G401 (cell line): ENCODE data around the gene TPSD1. TPM values are rescaled to one million over a fixed set of nuclear protein-coding genes. Genes with fewer than 3 reads are reported as not detected.

ENCODE experiments used
- DNase-seq: peaks from one replicate; pipeline ENCODE4 v3.0.0-alpha.2; 2015; ENCODE audit warnings: low spot score
- in situ Hi-C: cut with HindIII; loops from 2 replicates; pipeline ENCODE4 v1.10.0; 2016; ENCODE audit warnings: low sequenced_read_pairs, mixed read lengths
- total RNA-seq: library from RNA; depleted of rRNA; stranded (reverse); fragments of >200 nt; shearing (Covaris generic); gene quantifications from 2 replicates; pipeline ENCODE4 v1.2.3, GENCODE V29; 2014

The TPSD1 gene
- total RNA-seq, 1 experiment from 2014 or later, result not detected

DNA sequence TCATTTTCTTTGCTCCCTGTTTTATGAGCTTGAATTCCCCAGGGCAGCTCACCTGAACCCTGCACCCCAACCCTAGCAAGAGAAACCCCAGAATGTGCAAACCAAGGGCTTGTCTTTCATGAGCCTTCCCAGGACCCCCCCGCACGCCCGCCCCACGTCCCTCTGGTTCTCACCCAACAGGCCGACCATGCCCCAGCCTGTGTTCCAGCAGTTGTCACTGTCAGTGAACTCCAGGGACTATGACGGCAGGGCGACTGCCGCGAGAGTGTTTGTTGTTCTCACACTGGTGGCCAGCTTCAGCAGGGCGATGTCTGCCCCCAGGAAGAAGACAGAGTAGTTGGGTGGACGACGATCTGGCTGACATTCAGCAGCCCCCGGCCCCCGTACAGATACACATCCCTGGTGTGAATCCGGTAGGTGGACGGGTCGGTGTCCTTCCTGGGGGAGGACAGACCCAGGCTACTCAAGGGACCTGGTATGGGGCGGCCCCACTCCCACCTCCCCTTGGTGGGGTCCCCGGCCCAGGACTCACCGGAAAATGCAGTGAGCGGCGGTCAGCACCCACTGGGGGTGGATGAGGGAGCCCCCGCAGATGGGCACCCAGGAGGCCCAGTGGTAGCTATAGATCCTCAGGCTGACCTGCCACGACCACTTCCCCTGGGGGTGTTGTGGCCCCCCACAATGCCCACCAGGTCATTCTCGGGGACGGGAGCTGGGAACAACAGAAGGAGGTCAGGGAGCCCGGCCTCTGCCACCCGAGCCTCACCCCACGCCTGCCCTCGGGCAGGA is 20.1 kb downstream of the TPSD1 start:
- no peak for DNase-seq
- in situ Hi-C loops, result no loop called here

DNA sequence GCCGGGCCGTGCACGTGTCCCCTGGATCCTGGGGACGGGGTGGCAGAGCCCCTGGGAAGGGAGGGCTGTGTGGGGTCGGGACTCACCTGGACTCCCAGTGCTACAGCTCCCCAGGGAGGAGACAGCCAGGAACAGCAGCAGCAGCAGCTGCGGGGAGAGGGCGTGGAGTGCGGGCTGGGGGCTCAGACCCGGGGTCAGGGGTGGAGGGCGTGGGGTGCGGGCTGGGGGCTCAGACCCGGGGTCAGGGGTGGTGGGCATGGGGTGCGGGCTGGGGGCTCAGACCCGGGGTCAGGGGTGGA is 20.7 kb downstream of the TPSD1 start:
- in situ Hi-C loops, result no loop called here
- DNase-seq, result no peak

DNA sequence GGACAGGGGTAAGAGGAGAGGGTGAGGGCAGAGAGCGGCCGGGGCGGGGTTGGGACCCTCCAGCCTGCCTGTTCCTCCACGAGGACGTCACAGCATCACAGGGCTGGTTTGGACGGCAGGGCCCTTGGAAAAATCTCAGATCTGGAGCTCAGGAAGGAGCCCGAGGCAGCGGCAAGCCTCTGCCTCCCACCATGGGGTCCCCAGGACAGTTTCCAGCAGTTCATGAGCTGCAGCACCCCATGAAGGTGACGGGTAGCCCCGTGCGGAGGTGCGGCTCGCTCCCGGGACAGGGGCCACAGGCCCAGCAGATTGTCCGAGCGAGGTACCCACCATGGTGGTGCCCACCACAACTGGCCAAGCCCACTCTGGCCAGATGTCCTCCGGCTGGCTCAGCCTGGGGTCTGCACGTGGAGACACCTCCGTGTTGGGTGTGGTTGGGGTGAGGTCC is 21.3 kb downstream of the TPSD1 start:
- DNase-seq, result no peak
- in situ Hi-C loops, result no loop called here

DNA sequence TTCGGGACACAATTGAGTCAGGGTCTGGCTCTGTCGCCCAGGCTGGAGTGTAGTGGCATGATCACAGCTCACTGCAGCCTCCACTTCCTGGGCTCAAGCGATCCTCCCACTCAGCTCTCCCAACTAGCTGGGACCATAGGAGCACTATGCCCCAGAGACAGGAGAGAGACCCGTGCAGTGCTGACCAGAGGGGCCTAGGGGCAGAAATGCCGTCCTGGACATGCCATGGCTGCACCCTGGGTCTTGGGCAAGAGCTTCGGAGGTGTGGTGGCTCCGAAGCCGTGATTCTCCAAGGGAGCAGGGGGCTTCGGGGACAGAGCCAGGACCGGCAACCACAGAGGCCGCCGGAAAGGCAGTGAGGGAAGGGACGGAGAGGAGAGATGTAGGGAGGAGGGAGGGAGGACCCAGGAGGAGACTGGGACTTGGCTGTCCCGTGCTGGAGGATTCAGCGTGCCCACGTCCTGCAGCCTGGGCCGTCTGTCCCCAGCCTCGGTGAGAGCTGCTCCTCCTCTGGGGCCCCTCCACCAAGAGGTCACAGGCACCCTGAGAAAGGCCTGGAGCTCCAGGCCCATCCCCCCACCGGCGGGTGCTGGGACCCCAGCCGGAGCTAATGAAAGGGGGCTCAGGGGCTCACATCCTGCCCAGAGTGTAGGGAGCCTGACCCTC is 21.9 kb downstream of the TPSD1 start:
- DNase-seq, result no peak
- in situ Hi-C loops, result no loop called here

GRCh38 chr16:1278477-1278876 is 22.6 kb downstream of the TPSD1 start:
- in situ Hi-C loops, result no loop called here
- DNase-seq, result no peak

DNA sequence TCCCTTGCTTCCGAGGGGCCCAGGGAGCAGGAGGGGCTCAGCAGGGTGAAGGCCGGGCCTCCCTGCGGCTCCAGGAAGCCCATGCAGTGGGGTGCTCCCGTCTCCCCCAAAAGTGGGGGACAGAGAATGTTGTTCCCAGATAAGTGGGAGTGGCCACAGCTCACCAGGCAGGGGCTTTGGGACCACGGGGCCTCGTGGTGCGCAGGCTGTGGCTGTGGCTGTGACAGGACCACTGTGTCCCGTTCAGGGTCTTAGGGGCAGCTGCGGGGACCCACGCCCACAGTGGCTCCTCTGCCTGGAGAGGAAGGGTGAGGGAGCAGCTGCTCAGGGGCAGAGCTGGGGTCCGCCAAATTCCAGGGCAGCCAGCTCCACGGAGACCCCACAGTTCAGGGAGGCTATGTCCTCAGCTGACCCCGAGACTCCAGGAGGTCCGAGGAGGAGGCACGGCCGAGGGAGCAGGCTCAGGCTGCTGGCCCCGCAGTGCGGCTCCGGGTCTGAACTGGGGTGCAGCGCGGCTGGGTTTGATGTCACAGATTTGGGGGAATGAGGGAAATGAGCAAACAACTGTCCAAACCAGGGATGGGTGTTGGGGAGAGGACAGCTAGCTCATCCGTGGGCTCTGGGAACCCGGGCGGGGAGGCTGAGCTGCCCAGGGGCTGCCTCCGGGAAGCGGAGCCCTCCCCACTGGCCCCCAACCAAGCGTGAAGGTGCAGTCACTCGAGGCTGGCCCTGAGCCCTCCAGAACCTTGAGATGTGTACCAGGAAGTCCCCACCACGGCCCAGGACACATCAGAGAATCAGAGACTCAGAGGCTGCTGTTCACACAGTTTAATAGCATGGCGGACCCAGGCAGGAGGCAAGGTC is 23.4 kb downstream of the TPSD1 start:
- DNase-seq, result no peak
- in situ Hi-C loops, result no loop called here

DNA sequence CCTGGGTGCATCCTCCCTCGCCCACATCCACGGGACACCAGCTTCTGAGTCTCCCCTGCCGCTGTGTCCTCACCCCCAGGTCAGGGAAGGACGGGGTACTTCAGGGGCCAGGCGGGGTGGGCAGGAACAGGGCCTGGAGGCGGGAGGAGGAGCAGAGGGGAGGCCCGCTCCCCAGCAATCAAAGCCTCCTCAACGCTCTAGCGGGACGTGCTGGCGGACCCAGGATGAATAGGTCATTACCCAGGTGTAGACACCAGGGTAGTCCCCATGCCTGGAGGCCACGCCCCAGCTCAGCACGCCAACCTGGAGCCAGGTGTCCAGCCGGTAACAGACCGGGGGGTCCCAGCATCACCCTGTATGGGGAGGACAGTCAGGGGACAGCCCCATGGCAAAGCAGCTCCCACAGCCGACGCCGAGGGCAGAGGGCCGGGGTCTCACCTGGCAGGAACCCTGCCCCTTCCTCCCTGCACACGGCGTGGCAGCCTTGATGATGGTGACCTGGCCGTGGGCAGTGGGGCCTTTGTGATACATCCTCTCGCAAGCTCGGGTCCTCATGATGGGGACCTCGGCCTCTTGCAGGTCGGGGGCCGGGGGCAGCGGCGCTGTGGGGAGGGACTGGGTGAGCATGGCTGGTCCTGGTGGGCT is 24.2 kb downstream of the TPSD1 start:
- no peak for DNase-seq
- in situ Hi-C loops, result no loop called here

GRCh38 chr16:1280783-1281182 is 24.9 kb downstream of the TPSD1 start:
- DNase-seq, result no peak
- in situ Hi-C loops, result no loop called here

DNA sequence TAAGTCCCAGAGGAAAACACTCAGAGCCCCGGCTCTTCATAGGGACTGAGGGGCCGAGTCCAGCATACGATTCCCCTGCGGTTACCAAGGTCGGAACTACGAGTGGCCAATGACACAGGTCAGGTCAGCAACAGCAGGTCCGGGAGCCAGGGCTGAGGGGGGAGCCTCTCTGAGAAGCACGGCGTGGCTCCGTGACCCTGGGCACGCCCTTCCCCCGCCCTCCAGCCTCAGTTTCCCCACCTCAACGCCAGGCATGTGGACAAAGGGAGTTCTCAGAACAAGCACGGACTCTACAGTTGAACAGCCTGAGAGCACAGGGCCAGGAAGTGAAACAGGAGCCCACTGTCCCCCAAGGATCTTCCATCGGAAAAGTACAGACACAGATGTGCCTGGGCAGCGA is 25.6 kb downstream of the TPSD1 start:
- in situ Hi-C loops, result no loop called here
- no peak for DNase-seq

- in situ Hi-C loops, result no loop called here
- no peak for DNase-seq
These were observed 26.6 kb downstream of the TPSD1 start for GRCh38 chr16:1282324-1282973.

- in situ Hi-C loops, result no loop called here
- DNase-seq, result no peak
These were observed 27.4 kb downstream of the TPSD1 start for GRCh38 chr16:1283296-1283695.

- in situ Hi-C loops, result no loop called here
- no peak for DNase-seq
These were observed 28.2 kb downstream of the TPSD1 start for GRCh38 chr16:1283996-1284616.

- in situ Hi-C loops, result no loop called here
- no peak for DNase-seq
These were observed 30.0 kb downstream of the TPSD1 start for GRCh38 chr16:1285669-1286512.

- in situ Hi-C loops, result no loop called here
- DNase-seq, result no peak
These were observed 30.7 kb downstream of the TPSD1 start for GRCh38 chr16:1286513-1287094.

DNA sequence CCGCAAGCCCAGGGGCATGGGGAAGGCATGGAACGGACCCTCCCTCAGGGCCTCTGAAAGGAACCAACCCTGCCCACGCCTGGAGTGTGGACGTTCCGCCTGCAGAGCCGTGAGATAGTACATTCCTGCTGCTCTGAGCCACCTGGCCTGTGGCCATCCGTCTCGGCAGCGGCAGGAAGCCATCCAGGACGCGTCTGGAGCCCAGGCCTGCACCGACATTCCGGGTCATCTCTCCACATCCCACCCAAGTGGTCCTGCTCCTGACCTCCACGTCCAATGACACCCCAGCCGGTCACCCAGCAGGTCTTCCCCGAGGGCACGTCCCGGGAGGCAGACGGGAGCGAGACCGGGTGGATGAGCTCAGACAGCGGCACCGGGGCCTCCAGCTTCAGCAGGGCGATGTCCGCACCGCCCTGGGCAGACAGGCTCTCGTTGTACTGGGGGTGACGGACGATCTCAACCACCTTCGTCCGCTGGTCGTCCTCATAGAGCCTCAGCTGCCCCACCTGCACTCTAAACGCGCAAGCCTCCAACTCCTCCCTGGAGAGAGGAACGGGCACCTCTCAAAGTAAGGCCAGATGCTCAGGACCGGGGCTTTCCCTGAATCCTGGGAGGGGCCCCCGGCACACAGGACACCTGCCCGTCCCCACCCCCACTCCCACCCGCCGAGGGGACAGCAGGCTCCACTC is 32.3 kb downstream of the TPSD1 start:
- no peak for DNase-seq
- in situ Hi-C loops, result no loop called here

DNA sequence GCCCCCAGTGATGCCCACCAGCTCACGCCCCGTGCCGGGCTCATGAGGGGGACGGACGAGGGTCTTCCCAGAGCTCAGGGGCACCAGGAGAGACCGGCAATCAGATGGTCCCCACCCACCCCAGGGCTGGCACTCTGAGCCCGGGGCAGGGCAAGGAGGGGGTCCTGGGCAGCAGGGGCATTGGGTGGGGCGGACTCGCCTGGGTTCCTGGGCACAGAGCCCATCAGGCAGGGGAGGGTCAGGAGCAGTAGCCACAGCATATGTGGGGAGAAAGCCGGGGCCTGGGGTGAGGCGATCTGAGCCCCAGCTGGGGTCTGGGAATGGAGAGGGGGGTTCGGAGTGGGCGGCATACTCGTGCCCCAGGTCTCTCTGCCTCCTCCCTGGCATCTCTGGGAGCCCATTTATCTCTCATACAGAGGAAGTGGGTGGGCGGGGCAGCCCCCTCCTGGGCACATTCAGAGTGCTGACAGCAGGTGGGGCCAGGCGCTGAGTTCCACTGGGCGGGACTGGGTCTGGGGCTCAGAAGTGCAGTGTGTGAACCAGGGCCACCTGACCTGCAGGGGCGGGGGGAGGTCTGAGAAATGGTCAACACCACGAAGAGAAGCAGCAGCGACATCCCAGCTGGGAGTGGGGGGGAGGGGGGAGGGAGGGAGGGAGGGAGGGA is 33.1 kb downstream of the TPSD1 start:
- in situ Hi-C loops, result no loop called here
- DNase-seq, result no peak

- in situ Hi-C loops, result no loop called here
- DNase-seq, result no peak
These were observed 33.6 kb downstream of the TPSD1 start for GRCh38 chr16:1289477-1289866.
